Measurements from ENCODE around the gene ZNF214.
"Not testable (repeated sequence)": the region's sequence is repeated elsewhere in the genome, so short reads cannot be mapped to it uniquely, and the experiment has no call there.

Gene ZNF214

GRCh38 chr11:6992457-6993417 lies 27.4 kb downstream of the ZNF214 start:
- ChIA-PET CTCF (interaction anchor here (0.9 to 4.5 kb wide), 4 partner anchors 15 to 181 kb away, joined by 3 to 21 read pairs (median 7); partner anchors contain the start of genes NLRP14 and ZNF214), POLR2A (no interaction called here)
- H3K4me3 ChIP-seq (ENCODE audit: low read depth, low read length), result no peak overlapping the region; the same call in none of the 2 replicates
- no peak for TF ChIP-seq CTCF (IDR thresholded peaks at IDR 0.05; ENCODE audit: insufficient read depth, low read length, missing control alignments)
- DNase-seq (ENCODE audit: low read depth, low spot score), result peak; percentile 89

- H3K4me3 ChIP-seq (ENCODE audit: low read depth, low read length), result no peak overlapping the region
- CTCF ChIA-PET, result interaction anchor here (0.9 to 4.5 kb wide), 3 partner anchors 14 to 181 kb away, joined by 3 to 21 read pairs (median 7); no protein-coding TSS in a partner anchor
- TF ChIP-seq CTCF (IDR thresholded peaks at IDR 0.05; ENCODE audit: insufficient read depth, low read length, missing control alignments), result no peak
- POLR2A ChIA-PET, result no interaction called here
- DNase-seq (ENCODE audit: low read depth, low spot score), result no peak
These were observed 28.1 kb downstream of the ZNF214 start for GRCh38 chr11:6992026-6992425.

- TF ChIP-seq CTCF (IDR thresholded peaks at IDR 0.05; ENCODE audit: insufficient read depth, low read length, missing control alignments), result no peak
- CTCF ChIA-PET, result interaction anchor here (2.8 kb wide), 1 partner anchor 15 kb away, joined by 7 read pairs; no protein-coding TSS in a partner anchor
- POLR2A ChIA-PET, result no interaction called here
- H3K4me3 ChIP-seq (ENCODE audit: low read depth, low read length), result no peak overlapping the region
- DNase-seq (ENCODE audit: low read depth, low spot score), result no peak
These were observed 28.9 kb downstream of the ZNF214 start for GRCh38 chr11:6991227-6991626.

- CTCF ChIA-PET, result interaction anchor here (1.4 kb wide), 1 partner anchor 13 kb away, joined by 5 read pairs; no protein-coding TSS in a partner anchor
- POLR2A ChIA-PET, result no interaction called here
- no peak overlapping the region for H3K4me3 ChIP-seq (ENCODE audit: low read depth, low read length)
- no peak for DNase-seq (ENCODE audit: low read depth, low spot score)
- no peak for TF ChIP-seq CTCF (IDR thresholded peaks at IDR 0.05; ENCODE audit: insufficient read depth, low read length, missing control alignments)
These were observed 31.6 kb downstream of the ZNF214 start for GRCh38 chr11:6988506-6988905.

GRCh38 chr11:6986487-6986886 lies 33.7 kb downstream of the ZNF214 start:
- no peak for DNase-seq (ENCODE audit: low read depth, low spot score)
- H3K4me3 ChIP-seq (ENCODE audit: low read depth, low read length), result no peak overlapping the region
- ChIA-PET CTCF (no interaction called here), POLR2A (no interaction called here)
- no peak for TF ChIP-seq CTCF (IDR thresholded peaks at IDR 0.05; ENCODE audit: insufficient read depth, low read length, missing control alignments)

- ChIA-PET CTCF (interaction anchor here (0.9 kb wide), 1 partner anchor 167 kb away, joined by 3 read pairs; no protein-coding TSS in a partner anchor), POLR2A (no interaction called here)
- no peak for TF ChIP-seq CTCF (IDR thresholded peaks at IDR 0.05; ENCODE audit: insufficient read depth, low read length, missing control alignments)
- H3K4me3 ChIP-seq (ENCODE audit: low read depth, low read length), result no peak overlapping the region
- DNase-seq (ENCODE audit: low read depth, low spot score), result no peak
These were observed 40.8 kb downstream of the ZNF214 start for GRCh38 chr11:6979365-6979764.

GRCh38 chr11:6969854-6970253 lies 50.3 kb downstream of the ZNF214 start:
- POLR2A ChIA-PET; DNase-seq (ENCODE audit: low read depth, low spot score); H3K4me3 ChIP-seq (ENCODE audit: low read depth, low read length); CTCF ChIA-PET: not testable (repeated sequence)

Measured in AG04449 (cell line).